BJ (cell line): Measurements from ENCODE around the gene RUFY3. TPM values are rescaled to one million over a fixed set of nuclear protein-coding genes. Genes with fewer than 3 reads are reported as not detected.

Experiments used
- CTCF ChIA-PET: fragments of 350-600 bp; formaldehyde crosslinking; extraction: SDS; loops from one replicate; lab custom pipeline; 2021; ENCODE audit warnings: antibody characterized with exemption, inconsistent platforms; lab: Yijun Ruan, JAX
- POLR2A ChIA-PET: fragments of 300-600 bp; sonication (Branson Sonifier 250); formaldehyde crosslinking; extraction: SDS; loops from one replicate; lab custom pipeline; 2021; ENCODE audit warnings: antibody characterized with exemption; lab: Charles Lee
- DNase-seq: peaks from one replicate; pipeline ENCODE4 v3.0.0-alpha.2; 2011; ENCODE audit warnings: low read depth
- H3K27me3 ChIP-seq: 2 replicates; pipeline ENCODE4 v1.6.0; 2011; ENCODE audit warnings: low read length; ENCODE audit not compliant: control insufficient read depth, insufficient read depth
- H3K36me3 ChIP-seq: 2 replicates; pipeline ENCODE4 v1.5.1; 2011; ENCODE audit warnings: low read length; ENCODE audit not compliant: control insufficient read depth, insufficient read depth
- H3K4me3 ChIP-seq: 2 replicates; pipeline ENCODE4 v1.5.1; 2011; ENCODE audit warnings: low read depth, mild to moderate bottlenecking, control low read depth, low read length
- CTCF ChIP-seq: IDR thresholded peaks from 2 replicates; pipeline ENCODE4 v1.5.1; 2011; ENCODE audit warnings: low read depth, mild to moderate bottlenecking, control low read depth, inconsistent platforms, low read length, moderate library complexity; ENCODE audit not compliant: insufficient read depth
- polyA plus RNA-seq: library from polyadenylated mRNA; depleted of rRNA; stranded (reverse); fragments of >200 nt; gene quantifications from 2 replicates; pipeline ENCODE4 v1.2.3, GENCODE V29; 2011; rRNA removed
- small RNA-seq: library from RNA; depleted of rRNA; stranded (forward); fragments of <200 nt; gene quantifications from one replicate; pipeline ENCODE3, GENCODE V24; 2012; ENCODE audit warnings: low replicate concordance, low read depth; ENCODE audit not compliant: insufficient read length

RUFY3 gene
- polyA plus RNA-seq, 1 experiment: 22.8 TPM

GRCh38 chr4:70844180-70844579 lies 122.4 kb downstream of the RUFY3 start:
- CTCF ChIA-PET: interaction anchor here (0.6 to 1.1 kb wide), 3 partner anchors 10 to 186 kb away, joined by 3 to 4 read pairs (median 3); no protein-coding TSS in a partner anchor
- POLR2A ChIA-PET: no interaction called here

GRCh38 chr4:70849291-70849690 lies 127.5 kb downstream of the RUFY3 start:
- no peak overlapping the region for H3K4me3 ChIP-seq

More at GRCh38 chr4:70844180-70844579, 122.4 kb downstream of the RUFY3 start:
- no peaks in the 10 kb centered on the region for H3K27me3 ChIP-seq
- no peak overlapping the region for H3K4me3 ChIP-seq
- H3K36me3 ChIP-seq: no peaks in the 10 kb centered on the region
- TF ChIP-seq CTCF: no peak
- no peak for DNase-seq

GRCh38 chr4:70855464-70855863 lies 133.7 kb downstream of the RUFY3 start:
- no peak for TF ChIP-seq CTCF
- POLR2A ChIA-PET: no interaction called here

More at GRCh38 chr4:70849291-70849690, 127.5 kb downstream of the RUFY3 start:
- DNase-seq: no peak
- H3K27me3 ChIP-seq: no peaks in the 10 kb centered on the region
- ChIA-PET CTCF (interaction anchor here (1.0 kb wide), 1 partner anchor 35 kb away, joined by 3 read pairs; no protein-coding TSS in a partner anchor), POLR2A (no interaction called here)
- TF ChIP-seq CTCF: no peak
- no peaks in the 10 kb centered on the region for H3K36me3 ChIP-seq

More at GRCh38 chr4:70855464-70855863, 133.7 kb downstream of the RUFY3 start:
- Histone ChIP-seq H3K27me3 (no peaks in the 10 kb centered on the region), H3K36me3 (no peaks in the 10 kb centered on the region), H3K4me3 (no peak overlapping the region)
- CTCF ChIA-PET: no interaction called here
- DNase-seq: no peak

Small RNA genes within 50 kb of the gene (small RNA-seq; reads per million reads assigned to genes)
- gene RF00026 (not detected), gene RNU6-520P (not detected), gene RNU6-784P (not detected), gene RNU6-891P (not detected)

Other genes starting within 250 kb of the RUFY3 start
- gene MUC7, start 249.8 kb upstream of the RUFY3 start, polyA plus RNA-seq: not detected in 2 replicates
- gene AMTN, start 203.4 kb upstream of the RUFY3 start, polyA plus RNA-seq: not detected in 2 replicates
- not detected in 2 replicates for gene AMBN, start 129.7 kb upstream of the RUFY3 start, polyA plus RNA-seq
- 0.01 TPM in 1 of 2 replicates, not detected in the other for gene ENAM, start 93.2 kb upstream of the RUFY3 start, polyA plus RNA-seq
- 8.5 and 14.9 TPM in 2 replicates for gene JCHAIN, start 55.5 kb upstream of the RUFY3 start, polyA plus RNA-seq
- 10.4 and 16.8 TPM in 2 replicates for gene UTP3, start 33.4 kb upstream of the RUFY3 start, polyA plus RNA-seq
- 41.9 and 69.2 TPM in 2 replicates for gene GRSF1, start 117.9 kb downstream of the RUFY3 start, polyA plus RNA-seq
- gene MOB1B, start 180.4 kb downstream of the RUFY3 start, polyA plus RNA-seq: 5.6 and 10.5 TPM in 2 replicates